ENCODE results near the gene PCDHGA10. TPM values are rescaled to one million over a fixed set of nuclear protein-coding genes. Genes with fewer than 3 reads are reported as not detected.
"Not testable (repeated sequence)": the region's sequence is repeated elsewhere in the genome, so short reads cannot be mapped to it uniquely, and the experiment has no call there.

Gene PCDHGA10
- total RNA-seq, 1 experiment from 2014 or later: 3.8 TPM

DNA sequence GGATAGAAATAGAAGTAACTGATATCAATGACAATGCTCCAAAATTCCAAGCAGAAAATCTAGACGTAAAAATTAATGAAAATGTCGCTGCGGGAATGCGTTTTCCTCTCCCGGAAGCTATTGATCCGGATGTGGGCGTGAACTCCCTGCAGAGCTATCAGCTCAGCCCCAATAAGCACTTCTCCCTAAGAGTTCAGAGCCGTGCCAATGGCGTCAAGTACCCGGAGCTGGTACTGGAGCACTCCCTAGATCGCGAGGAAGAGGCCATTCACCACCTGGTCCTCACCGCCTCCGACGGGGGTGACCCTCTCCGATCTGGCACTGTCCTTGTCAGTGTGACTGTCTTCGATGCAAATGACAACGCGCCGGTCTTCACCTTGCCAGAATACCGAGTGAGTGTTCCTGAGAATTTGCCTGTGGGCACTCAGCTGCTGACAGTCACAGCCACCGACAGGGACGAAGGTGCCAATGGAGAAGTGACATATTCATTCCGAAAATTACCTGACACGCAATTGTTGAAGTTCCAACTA lies 818 bp downstream of the PCDHGA10 start:
- H3K4me2 ChIP-seq (ENCODE audit: low read length): peak overlapping the region; percentile 74

DNA sequence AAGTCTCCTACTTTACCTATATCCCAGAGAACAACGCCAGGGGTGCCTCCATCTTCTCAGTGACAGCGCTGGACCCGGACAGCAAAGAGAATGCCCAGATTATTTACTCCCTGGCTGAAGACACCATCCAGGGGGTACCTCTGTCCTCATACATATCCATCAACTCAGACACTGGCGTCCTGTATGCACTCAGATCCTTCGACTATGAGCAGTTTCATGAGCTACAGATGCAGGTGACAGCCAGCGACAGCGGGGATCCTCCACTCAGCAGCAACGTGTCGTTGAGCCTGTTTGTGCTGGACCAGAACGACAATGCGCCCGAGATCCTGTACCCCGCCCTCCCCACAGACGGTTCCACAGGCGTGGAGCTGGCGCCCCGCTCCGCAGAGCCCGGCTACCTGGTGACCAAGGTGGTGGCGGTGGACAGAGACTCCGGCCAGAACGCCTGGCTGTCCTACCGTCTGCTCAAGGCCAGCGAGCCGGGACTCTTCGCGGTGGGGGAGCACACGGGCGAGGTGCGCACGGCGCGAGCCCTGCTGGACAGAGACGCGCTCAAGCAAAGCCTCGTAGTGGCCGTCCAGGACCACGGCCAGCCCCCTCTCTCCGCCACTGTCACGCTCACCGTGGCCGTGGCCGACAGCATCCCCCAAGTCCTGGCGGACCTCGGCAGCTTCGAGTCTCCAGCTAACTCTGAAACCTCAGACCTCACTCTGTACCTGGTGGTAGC lies 1.9 kb downstream of the PCDHGA10 start:
- POLR2A ChIA-PET; H3K79me2 ChIP-seq (ENCODE audit: insufficient read depth, low read length); H2AFZ ChIP-seq (ENCODE audit: low read depth, low read length, poor library complexity, severe bottlenecking); H4K20me1 ChIP-seq (ENCODE audit: insufficient read depth); H3K4me3 ChIP-seq (replicated peaks in 1 of 2; ENCODE audit: low read depth in 1 of 2, low read length in 2 of 2); H3K4me1 ChIP-seq (ENCODE audit: control insufficient read depth in 1 of 2, insufficient read depth in 2 of 2, low read length in 2 of 2); H3K4me2 ChIP-seq (ENCODE audit: low read length); ATAC-seq; H3K27ac ChIP-seq (ENCODE audit: low read depth, low read length); BruUV-seq (replicated peaks); H3K9ac ChIP-seq (ENCODE audit: low read length); DNase-seq (ENCODE audit: low read depth, low spot score); intact Hi-C loops (cut with micrococcal nuclease); H3K36me3 ChIP-seq (ENCODE audit: control insufficient read depth in 1 of 2, insufficient read depth in 2 of 2, low read length in 2 of 2); H3K9me2 ChIP-seq (ENCODE audit: insufficient read depth); RAD21 ChIA-PET (ENCODE audit: low non-redundant PET in 1 of 2, low total read pairs in 2 of 2, uncharacterized antibody in 2 of 2, unreplicated experiment in 2 of 2); H3K27me3 ChIP-seq (ENCODE audit: insufficient read depth, low read length): not testable (repeated sequence)
- CTCF ChIA-PET: interaction anchor here (2.7 to 3.4 kb wide), 2 partner anchors 143 to 149 kb away, joined by 69 to 73 read pairs; no protein-coding TSS in a partner anchor
- H3K9me3 ChIP-seq (ENCODE audit: control insufficient read depth in 1 of 2, insufficient read depth in 1 of 2, low read depth in 1 of 2, low read length in 2 of 2): peaks cover 0 to 10% of the 10 kb centered on the region in 2 experiments; a peak in 1 of 4 replicates

More for the DNA sequence above, 818 bp downstream of the PCDHGA10 start:
- peaks cover 0 to 3% of the 10 kb centered on the region in 2 experiments; a peak in 1 of 4 replicates for H3K9me3 ChIP-seq (ENCODE audit: control insufficient read depth in 1 of 2, insufficient read depth in 1 of 2, low read depth in 1 of 2, low read length in 2 of 2)
- CTCF ChIA-PET: interaction anchor here (0.7 to 3.4 kb wide), 18 partner anchors 25 to 224 kb away, joined by 3 to 73 read pairs (median 6); partner anchors contain the start of genes PCDHB14, PCDHGB2, PCDHGC4 and RELL2
- H3K4me1 ChIP-seq (ENCODE audit: control insufficient read depth in 1 of 2, insufficient read depth in 2 of 2, low read length in 2 of 2): peaks cover 2 to 5% of the 10 kb centered on the region in 2 experiments; a peak in 1 of 4 replicates
- no peaks in the 10 kb centered on the region for H4K20me1 ChIP-seq (ENCODE audit: insufficient read depth)
- ATAC-seq: peak; percentile 65
- H3K27ac ChIP-seq (ENCODE audit: low read depth, low read length): no peak overlapping the region
- no peaks in the 10 kb centered on the region for H3K9me2 ChIP-seq (ENCODE audit: insufficient read depth)
- POLR2A ChIA-PET: interaction anchor here (1.3 to 2.0 kb wide), 4 partner anchors 93 to 150 kb away, joined by 3 to 9 read pairs (median 4); partner anchors contain the start of gene TAF7
- H3K4me3 ChIP-seq (replicated peaks in 1 of 2; ENCODE audit: low read depth in 1 of 2, low read length in 2 of 2): peak overlapping the region; percentile 46 to 61
- peak overlapping the region; percentile 60 for H3K9ac ChIP-seq (ENCODE audit: low read length)
- no peak for TF ChIP-seq EZH2phosphoT487 (IDR thresholded peaks at IDR 0.05; ENCODE audit: borderline replicate concordance)
- no peak for TF ChIP-seq POLR2AphosphoS5 (IDR thresholded peaks at IDR 0.05; ENCODE audit: low read depth, low read length)
- TF ChIP-seq RAD21 (IDR thresholded peaks at IDR 0.05; ENCODE audit: low read depth): 0 out of 2 replicates have a peak, but pooled peaks have one; percentile 1
- H2AFZ ChIP-seq (ENCODE audit: low read depth, low read length, poor library complexity, severe bottlenecking): peak overlapping the region; percentile 76
- H3K27me3 ChIP-seq (ENCODE audit: insufficient read depth, low read length): no peaks in the 10 kb centered on the region
- no peaks in the 10 kb centered on the region for H3K36me3 ChIP-seq (ENCODE audit: control insufficient read depth in 1 of 2, insufficient read depth in 2 of 2, low read length in 2 of 2)
- BruUV-seq (replicated peaks): no TSS peak
- RAD21 ChIA-PET (ENCODE audit: low non-redundant PET in 1 of 2, low total read pairs in 2 of 2, uncharacterized antibody in 2 of 2, unreplicated experiment in 2 of 2): interaction anchor here (1.1 to 2.1 kb wide), 6 partner anchors 108 to 150 kb away, joined by 5 to 17 read pairs (median 7); no protein-coding TSS in a partner anchor
- peak; percentile 7 for DNase-seq (ENCODE audit: low read depth, low spot score)
- intact Hi-C loops (cut with micrococcal nuclease): loop anchor here (1.0 to 2.0 kb wide), 2 partner anchors 99 to 151 kb away; no protein-coding TSS in a partner anchor
- H3K79me2 ChIP-seq (ENCODE audit: insufficient read depth, low read length): no peaks in the 10 kb centered on the region

DNA sequence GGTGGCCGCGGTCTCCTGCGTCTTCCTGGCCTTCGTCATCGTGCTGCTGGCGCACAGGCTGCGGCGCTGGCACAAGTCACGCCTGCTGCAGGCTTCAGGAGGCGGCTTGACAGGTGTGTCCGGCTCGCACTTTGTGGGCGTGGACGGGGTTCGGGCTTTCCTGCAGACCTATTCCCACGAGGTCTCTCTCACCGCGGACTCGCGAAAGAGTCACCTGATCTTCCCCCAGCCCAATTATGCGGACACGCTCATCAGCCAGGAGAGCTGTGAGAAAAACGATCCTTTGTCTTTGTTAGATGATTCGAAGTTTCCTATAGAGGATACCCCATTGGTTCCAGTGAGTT lies 2.5 kb downstream of the PCDHGA10 start:
- H3K27me3 ChIP-seq (ENCODE audit: insufficient read depth, low read length); H3K27ac ChIP-seq (ENCODE audit: low read depth, low read length); H3K4me2 ChIP-seq (ENCODE audit: low read length); RAD21 ChIA-PET (ENCODE audit: low non-redundant PET in 1 of 2, low total read pairs in 2 of 2, uncharacterized antibody in 2 of 2, unreplicated experiment in 2 of 2); CTCF ChIA-PET; POLR2A ChIA-PET; H2AFZ ChIP-seq (ENCODE audit: low read depth, low read length, poor library complexity, severe bottlenecking); H4K20me1 ChIP-seq (ENCODE audit: insufficient read depth); H3K36me3 ChIP-seq (ENCODE audit: control insufficient read depth in 1 of 2, insufficient read depth in 2 of 2, low read length in 2 of 2); H3K9me2 ChIP-seq (ENCODE audit: insufficient read depth); H3K4me1 ChIP-seq (ENCODE audit: control insufficient read depth in 1 of 2, insufficient read depth in 2 of 2, low read length in 2 of 2); DNase-seq (ENCODE audit: low read depth, low spot score); ATAC-seq; H3K9ac ChIP-seq (ENCODE audit: low read length); intact Hi-C loops (cut with micrococcal nuclease); BruUV-seq (replicated peaks); H3K79me2 ChIP-seq (ENCODE audit: insufficient read depth, low read length); H3K4me3 ChIP-seq (replicated peaks in 1 of 2; ENCODE audit: low read depth in 1 of 2, low read length in 2 of 2): not testable (repeated sequence)
- peaks cover 0 to 13% of the 10 kb centered on the region in 2 experiments; a peak in 1 of 4 replicates for H3K9me3 ChIP-seq (ENCODE audit: control insufficient read depth in 1 of 2, insufficient read depth in 1 of 2, low read depth in 1 of 2, low read length in 2 of 2)
